IMR-90 (cell line): ENCODE results near the gene AURKA. TPM values are rescaled to one million over a fixed set of nuclear protein-coding genes. Genes with fewer than 3 reads are reported as not detected.

Experiments
- ATAC-seq: fragments of 200-7000 bp; cut with Tn5 transposase; 2 replicates; pipeline ENCODE4 v1.9.1; 2020; ENCODE audit warnings: low read depth, mild to moderate bottlenecking, moderate library complexity
- BruUV-seq: library from RNA; stranded (reverse); fragments of 400-500 nt; replicated peaks from 2 replicates; lab custom pipeline; 2021; lab: Mats Ljungman, UMichigan
- CTCF ChIA-PET: fragments of 300-600 bp; formaldehyde crosslinking; extraction: SDS; loops from one replicate; lab custom pipeline; 2021; ENCODE audit warnings: antibody characterized with exemption; lab: Yijun Ruan, JAX
- POLR2A ChIA-PET: fragments of 300-600 bp; sonication (Branson Sonifier 250); formaldehyde crosslinking; loops from one replicate; lab custom pipeline; 2022; ENCODE audit warnings: antibody characterized with exemption; ENCODE audit not compliant: unreplicated experiment; lab: Charles Lee
- DNase-seq: peaks from one replicate; pipeline ENCODE4 v3.0.0; 2013
- H2AFZ ChIP-seq: replicated peaks from 2 replicates; pipeline ENCODE3; 2013; ENCODE audit warnings: low read length, mild to moderate bottlenecking; ENCODE audit not compliant: poor library complexity
- H2AK5ac ChIP-seq: 2 replicates; pipeline ENCODE4 v1.6.1; 2013; ENCODE audit warnings: low read depth, low read length, inconsistent platforms
- H2AK9ac ChIP-seq: replicated peaks from 2 replicates; pipeline ENCODE3; 2013; ENCODE audit warnings: mild to moderate bottlenecking, low read depth, low read length, moderate library complexity; ENCODE audit not compliant: poor library complexity
- H2BK120ac ChIP-seq: 2 replicates; pipeline ENCODE4 v1.6.1; 2013; ENCODE audit warnings: low read depth, low read length, inconsistent platforms
- H2BK15ac ChIP-seq: 3 replicates; pipeline ENCODE4 v1.6.1; 2013; ENCODE audit warnings: low read depth, low read length, inconsistent platforms
- H2BK20ac ChIP-seq: 2 replicates; pipeline ENCODE4 v1.6.1; 2013; ENCODE audit warnings: low read depth, mild to moderate bottlenecking, inconsistent platforms, low read length, moderate library complexity
- H2BK5ac ChIP-seq: 2 replicates; pipeline ENCODE4 v1.6.1; 2013; ENCODE audit warnings: mild to moderate bottlenecking, low read depth, low read length, inconsistent platforms; ENCODE audit not compliant: poor library complexity, severe bottlenecking
- H3K14ac ChIP-seq: replicated peaks from 2 replicates; pipeline ENCODE4 v1.6.1; 2013; ENCODE audit warnings: low read depth, low read length, inconsistent platforms
- H3K18ac ChIP-seq: 2 replicates; pipeline ENCODE4 v1.6.1; 2013; ENCODE audit warnings: low read depth, low read length, control low read depth
- H3K23ac ChIP-seq: 2 replicates; pipeline ENCODE4 v1.6.1; 2013; ENCODE audit warnings: low read depth, low read length, inconsistent platforms
- H3K27ac ChIP-seq: 2 replicates; pipeline ENCODE4 v1.5.1; 2013; ENCODE audit warnings: mild to moderate bottlenecking, control low read depth, low read length; ENCODE audit not compliant: insufficient read depth
- H3K27me3 ChIP-seq: 2 replicates; pipeline ENCODE4 v1.6.1; 2013; ENCODE audit warnings: low read length; ENCODE audit not compliant: control insufficient read depth, insufficient read depth
- H3K36me3 ChIP-seq: 2 replicates; pipeline ENCODE4 v1.6.1; 2013; ENCODE audit warnings: low read length, mixed read lengths; ENCODE audit not compliant: control insufficient read depth, insufficient read depth
- H3K4ac ChIP-seq: 2 replicates; pipeline ENCODE4 v1.6.1; 2013; ENCODE audit warnings: low read depth, low read length, inconsistent platforms
- H3K4me1 ChIP-seq: 2 replicates; pipeline ENCODE4 v1.6.1; 2013; ENCODE audit warnings: low read length, mixed read lengths; ENCODE audit not compliant: control insufficient read depth, insufficient read depth
- H3K4me2 ChIP-seq: 2 replicates; pipeline ENCODE4 v1.6.1; 2013; ENCODE audit warnings: low read depth, mild to moderate bottlenecking, control low read depth, low read length, moderate library complexity
- H3K4me3 ChIP-seq: 2 replicates; pipeline ENCODE4 v1.5.1; 2013; ENCODE audit warnings: low read depth, mild to moderate bottlenecking, control low read depth, low read length, moderate library complexity; ENCODE audit not compliant: insufficient read depth
- H3K56ac ChIP-seq: 2 replicates; pipeline ENCODE4 v1.6.1; 2013; ENCODE audit warnings: low read length, inconsistent platforms; ENCODE audit not compliant: insufficient read depth; ENCODE audit errors: extremely low read depth
- H3K79me1 ChIP-seq, 2 experiments: 2 replicates each; pipeline ENCODE4 v1.6.1; 2013; ENCODE audit warnings: low read length in 2 of 2, inconsistent platforms in 1 of 2, low read depth in 1 of 2
- H3K9ac ChIP-seq: 2 replicates; pipeline ENCODE4 v1.6.1; 2013; ENCODE audit warnings: low read depth, low read length, control low read depth
- H3K9me1 ChIP-seq: 2 replicates; pipeline ENCODE4 v1.6.1; 2013; ENCODE audit warnings: low read length, inconsistent platforms; ENCODE audit not compliant: insufficient read depth
- H3K9me3 ChIP-seq: 2 replicates; pipeline ENCODE4 v1.6.1; 2013; ENCODE audit warnings: low read length; ENCODE audit not compliant: control insufficient read depth, insufficient read depth
- H4K20me1 ChIP-seq: 2 replicates; pipeline ENCODE4 v1.6.1; 2013; ENCODE audit warnings: low read length, inconsistent platforms; ENCODE audit not compliant: insufficient read depth
- H4K5ac ChIP-seq: 2 replicates; pipeline ENCODE4 v1.6.1; 2013; ENCODE audit warnings: mild to moderate bottlenecking, low read depth, low read length, control low read depth
- H4K8ac ChIP-seq, 2 experiments: 2 replicates each; pipeline ENCODE4 v1.6.1; 2013; ENCODE audit warnings: low read depth in 2 of 2, low read length in 2 of 2, control low read depth in 1 of 2, inconsistent platforms in 1 of 2
- H4K91ac ChIP-seq: 2 replicates; pipeline ENCODE4 v1.6.1; 2013; ENCODE audit warnings: low read depth, low read length, inconsistent platforms; ENCODE audit not compliant: insufficient read depth
- BHLHE40 ChIP-seq: fragments of 150-350 bp; IDR thresholded peaks from 2 replicates; pipeline ENCODE4 v1.6.1; 2016; ENCODE audit warnings: mild to moderate bottlenecking, low read depth, low read length
- CHD1 ChIP-seq: IDR thresholded peaks from 2 replicates; pipeline ENCODE4 v1.6.1; 2012; ENCODE audit warnings: low read depth, low read length, improper control_type of control experiment
- CTCF ChIP-seq: conservative IDR thresholded peaks from 2 replicates; pipeline ENCODE4 v1.5.1; 2012; ENCODE audit warnings: mild to moderate bottlenecking, low read depth, low read length, improper control_type of control experiment
- ELK1 ChIP-seq: fragments of 150-350 bp; IDR thresholded peaks from 2 replicates; pipeline ENCODE4 v1.6.1; 2016; ENCODE audit warnings: low read depth, mild to moderate bottlenecking, low read length, moderate library complexity, borderline replicate concordance
- FOS ChIP-seq: fragments of 150-350 bp; IDR thresholded peaks from 2 replicates; pipeline ENCODE4 v1.6.1; 2016; ENCODE audit warnings: low read depth, low read length
- MAFK ChIP-seq: IDR thresholded peaks from 2 replicates; pipeline ENCODE4 v1.6.1; 2012; ENCODE audit warnings: low read depth, low read length, improper control_type of control experiment
- MXI1 ChIP-seq: IDR thresholded peaks from 2 replicates; pipeline ENCODE4 v1.6.1; 2012; ENCODE audit warnings: low read depth, mild to moderate bottlenecking, low read length, moderate library complexity, borderline replicate concordance
- NFE2L2 ChIP-seq: fragments of 150-350 bp; IDR thresholded peaks from 2 replicates; pipeline ENCODE4 v1.6.1; 2016; ENCODE audit warnings: low read depth, mild to moderate bottlenecking, low read length
- POLR2A ChIP-seq: IDR thresholded peaks from 2 replicates; pipeline ENCODE4 v1.6.1; 2012; ENCODE audit warnings: mild to moderate bottlenecking, low read depth, low read length
- RAD21 ChIP-seq: IDR thresholded peaks from 2 replicates; pipeline ENCODE4 v1.6.1; 2012; ENCODE audit warnings: low read length, improper control_type of control experiment
- RCOR1 ChIP-seq: IDR thresholded peaks from 2 replicates; pipeline ENCODE4 v1.6.1; 2012; ENCODE audit warnings: mild to moderate bottlenecking, low read length, improper control_type of control experiment; ENCODE audit not compliant: insufficient replicate concordance
- RFX5 ChIP-seq: IDR thresholded peaks from 2 replicates; pipeline ENCODE4 v1.8.0; 2012; ENCODE audit warnings: low read depth, mild to moderate bottlenecking, low read length, moderate library complexity
- SMC3 ChIP-seq: fragments of 150-350 bp; IDR thresholded peaks from 2 replicates; pipeline ENCODE4 v1.6.1; 2016; ENCODE audit warnings: low read depth, mild to moderate bottlenecking, antibody characterized with exemption, low read length, moderate library complexity
- USF2 ChIP-seq: fragments of 150-350 bp; IDR thresholded peaks from 2 replicates; pipeline ENCODE4 v1.6.1; 2017; ENCODE audit warnings: mild to moderate bottlenecking, antibody characterized with exemption, low read length, low read depth
- WGBS, 2 experiments: methylation state at CpG; one replicate each; pipeline versions ENCODE4 v1.1.5 to v1.1.7; 2013; ENCODE audit warnings: missing lambda C conversion rate in 2 of 2; ENCODE audit not compliant: insufficient read length in 1 of 2; ENCODE audit errors: extremely low coverage in 2 of 2; 5-methylcytosine and 5-hydroxymethylcytosine counted together
- dilution Hi-C: fragments of 300-500 bp; cut with HindIII; formaldehyde crosslinking; loops from one replicate; pipeline ENCODE4 v1.14.3; 2018; ENCODE audit warnings: low sequenced_read_pairs; ENCODE audit not compliant: unreplicated experiment
- in situ Hi-C: fragments of 300-500 bp; cut with MboI; formaldehyde crosslinking; loops from 3 replicates; pipeline ENCODE4 v1.14.3; 2019; ENCODE audit warnings: low sequenced_read_pairs, inconsistent platforms, mixed read lengths
- intact Hi-C: fragments of 100-400 bp; cut with micrococcal nuclease; formaldehyde crosslinking; loops from 2 replicates; pipeline ENCODE4 v1.10.0; 2022
- polyA plus RNA-seq, 3 experiments: library from polyadenylated mRNA; depleted of rRNA; stranded (reverse); fragments of >200 nt; gene quantifications; 2 replicates each; pipeline ENCODE4 v1.2.3, GENCODE V29; 2012; ENCODE audit warnings: low replicate concordance in 1 of 3
- total RNA-seq: library from RNA; depleted of rRNA; stranded (reverse); fragments of >200 nt; gene quantifications from 2 replicates; pipeline ENCODE4 v1.2.3, GENCODE V29; 2012

Gene AURKA
- total and polyA plus RNA-seq, 2 of the 4 experiments (the other 2 are of a cell fraction), result 68.0 to 83.3 TPM

- no peak overlapping the region for H2BK120ac ChIP-seq
- ATAC-seq, result no peak
- in situ Hi-C loops (loop anchor here (25.0 kb wide), 1 partner anchor 424 kb away; no protein-coding TSS in a partner anchor), intact Hi-C loops (no loop called here), dilution Hi-C loops (no loop called here)
- POLR2A ChIA-PET, result no interaction called here
- H3K4me2 ChIP-seq, result no peak overlapping the region
- H3K4me1 ChIP-seq, result peaks cover 8% of the 10 kb centered on the region
- H3K4me3 ChIP-seq, result no peak overlapping the region
- H4K8ac ChIP-seq, result no peak overlapping the region
- H2BK15ac ChIP-seq, result no peak overlapping the region
- H3K14ac ChIP-seq, result no peak overlapping the region
- no TSS peak for BruUV-seq
- H3K56ac ChIP-seq, result no peak overlapping the region
- H2AFZ ChIP-seq, result no peak overlapping the region
- no peak overlapping the region for H3K18ac ChIP-seq
- no peak overlapping the region for H2AK5ac ChIP-seq
- H3K23ac ChIP-seq, result no peak overlapping the region
- peaks cover 4% of the 10 kb centered on the region; the same call in 1 of the 2 replicates for H4K20me1 ChIP-seq
- H2BK5ac ChIP-seq, result no peak overlapping the region
- WGBS, 2 experiments, result 94% methylated on average over 4 of the region's 6 CpGs; no CpG with 5 or more reads in 1 of the 2 experiments
- H3K4ac ChIP-seq, result no peak overlapping the region
- H3K9me3 ChIP-seq, result no peaks in the 10 kb centered on the region
- TF ChIP-seq POLR2A (no peak), BHLHE40 (no peak), SMC3 (no peak), MAFK (no peak), ELK1 (no peak), FOS (no peak), NFE2L2 (no peak), RCOR1 (no peak), CTCF (no peak), MXI1 (no peak), RFX5 (no peak), CHD1 (no peak), RAD21 (no peak), USF2 (no peak)
- no peak overlapping the region for H3K9ac ChIP-seq
- H2AK9ac ChIP-seq, result no peak overlapping the region
- no peak overlapping the region for H3K27ac ChIP-seq
- no peak overlapping the region for H4K91ac ChIP-seq
- CTCF ChIA-PET, result no interaction called here
- DNase-seq, result no peak
- H3K9me1 ChIP-seq, result peaks cover 13% of the 10 kb centered on the region
- H3K79me1 ChIP-seq, result peaks cover 36 to 43% of the 10 kb centered on the region in 2 experiments
- H2BK20ac ChIP-seq, result no peak overlapping the region
- H3K27me3 ChIP-seq, result no peaks in the 10 kb centered on the region
- peaks cover 16% of the 10 kb centered on the region for H3K36me3 ChIP-seq
- no peak overlapping the region for H4K5ac ChIP-seq
These were observed 28.5 kb downstream of the AURKA start for GRCh38 chr20:56363491-56363890.
